GM19372 (cell line): Measurements from ENCODE around the gene DLX2.
A peak's percentile ranks its signal among the peaks of the same experiment; 100 is the strongest.

ENCODE experiments used
- ATAC-seq: cut with Tn5 transposase; IDR thresholded peaks from one replicate; pipeline ENCODE4 v1.9.1; 2021; ENCODE audit warnings: mild to moderate bottlenecking, low read depth, moderate library complexity; ENCODE audit not compliant: unreplicated experiment

DLX2 gene

GRCh38 chr2:172094294-172095145, 8.2 kb downstream of the DLX2 start:
- no peak for ATAC-seq

- ATAC-seq = no peak
Measured at GRCh38 chr2:172093416-172094293, 9.0 kb downstream of the DLX2 start.

GRCh38 chr2:172092716-172093415, 9.8 kb downstream of the DLX2 start:
- ATAC-seq = no peak

GRCh38 chr2:172091761-172092566, 10.7 kb downstream of the DLX2 start:
- ATAC-seq = no peak

GRCh38 chr2:172091000-172091641, 11.6 kb downstream of the DLX2 start:
- ATAC-seq = no peak

- ATAC-seq = no peak
Measured at GRCh38 chr2:172090044-172090961, 12.4 kb downstream of the DLX2 start.

- ATAC-seq = no peak
Measured at GRCh38 chr2:172089633-172090032, 13.1 kb downstream of the DLX2 start.

GRCh38 chr2:172089005-172089504, 13.6 kb downstream of the DLX2 start:
- ATAC-seq = no peak

- no peak for ATAC-seq
Measured at GRCh38 chr2:172088245-172089004, 14.3 kb downstream of the DLX2 start.

- ATAC-seq = no peak
Measured at GRCh38 chr2:172087780-172088244, 14.9 kb downstream of the DLX2 start.

GRCh38 chr2:172087207-172087779, 15.4 kb downstream of the DLX2 start:
- ATAC-seq = no peak

- ATAC-seq = no peak
Measured at GRCh38 chr2:172086241-172087206, 16.2 kb downstream of the DLX2 start.

- no peak for ATAC-seq
Measured at GRCh38 chr2:172085460-172086159, 17.1 kb downstream of the DLX2 start, which contains the start of gene DLX1. Gene DLX1, plus strand, starts transcription at chr2:172085507. Its CDS starts 171 bp downstream, at chr2:172085678.

GRCh38 chr2:172084645-172085459, 17.8 kb downstream of the DLX2 start:
- peak; percentile 86 for ATAC-seq

GRCh38 chr2:172084395-172084644, 18.4 kb downstream of the DLX2 start:
- ATAC-seq = no peak
